ENCODE results near the gene AMBRA1.

The AMBRA1 gene

GRCh38 chr11:46547579-46547978, 46.2 kb downstream of the AMBRA1 start:
- Histone ChIP-seq H2AFZ (no peak overlapping the region), H3K4me2 (ENCODE audit: low read length) (no peak overlapping the region), H3K4me1 (no peaks in the 10 kb centered on the region), H3K9ac (no peak overlapping the region), H3K4me3 (ENCODE audit: low read depth, low read length) (no peak overlapping the region), H3K36me3 (ENCODE audit: control insufficient read depth, insufficient read depth, low read length) (no peaks in the 10 kb centered on the region), H3K79me2 (peaks cover 20% of the 10 kb centered on the region), H3K27ac (no peak overlapping the region), H3K27me3 (ENCODE audit: control insufficient read depth, insufficient read depth, low read length) (no peaks in the 10 kb centered on the region), H3K9me3 (ENCODE audit: control insufficient read depth, low read length) (no peaks in the 10 kb centered on the region)
- TF ChIP-seq, protein P1, sequence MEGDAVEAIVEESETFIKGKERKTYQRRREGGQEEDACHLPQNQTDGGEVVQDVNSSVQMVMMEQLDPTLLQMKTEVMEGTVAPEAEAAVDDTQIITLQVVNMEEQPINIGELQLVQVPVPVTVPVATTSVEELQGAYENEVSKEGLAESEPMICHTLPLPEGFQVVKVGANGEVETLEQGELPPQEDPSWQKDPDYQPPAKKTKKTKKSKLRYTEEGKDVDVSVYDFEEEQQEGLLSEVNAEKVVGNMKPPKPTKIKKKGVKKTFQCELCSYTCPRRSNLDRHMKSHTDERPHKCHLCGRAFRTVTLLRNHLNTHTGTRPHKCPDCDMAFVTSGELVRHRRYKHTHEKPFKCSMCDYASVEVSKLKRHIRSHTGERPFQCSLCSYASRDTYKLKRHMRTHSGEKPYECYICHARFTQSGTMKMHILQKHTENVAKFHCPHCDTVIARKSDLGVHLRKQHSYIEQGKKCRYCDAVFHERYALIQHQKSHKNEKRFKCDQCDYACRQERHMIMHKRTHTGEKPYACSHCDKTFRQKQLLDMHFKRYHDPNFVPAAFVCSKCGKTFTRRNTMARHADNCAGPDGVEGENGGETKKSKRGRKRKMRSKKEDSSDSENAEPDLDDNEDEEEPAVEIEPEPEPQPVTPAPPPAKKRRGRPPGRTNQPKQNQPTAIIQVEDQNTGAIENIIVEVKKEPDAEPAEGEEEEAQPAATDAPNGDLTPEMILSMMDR (IDR thresholded peaks at IDR 0.05) = no peak

- TF ChIP-seq, protein P1 (IDR thresholded peaks at IDR 0.05) = no peak
- H3K36me3 ChIP-seq (ENCODE audit: control insufficient read depth, insufficient read depth, low read length) = no peaks in the 10 kb centered on the region
These were observed 50.3 kb downstream of the AMBRA1 start for GRCh38 chr11:46543564-46543963.

GRCh38 chr11:46541593-46542371, 52.0 kb downstream of the AMBRA1 start:
- H3K4me3 ChIP-seq (ENCODE audit: low read depth, low read length) = no peak overlapping the region
- TF ChIP-seq, protein P1 (IDR thresholded peaks at IDR 0.05) = peak; percentile 21
- H2AFZ ChIP-seq = no peak overlapping the region
- no peaks in the 10 kb centered on the region for H3K9me3 ChIP-seq (ENCODE audit: control insufficient read depth, low read length)
- no peaks in the 10 kb centered on the region for H3K27me3 ChIP-seq (ENCODE audit: control insufficient read depth, insufficient read depth, low read length)
- no peak overlapping the region for H3K9ac ChIP-seq
- peaks cover 2% of the 10 kb centered on the region for H3K4me1 ChIP-seq
- H3K36me3 ChIP-seq (ENCODE audit: control insufficient read depth, insufficient read depth, low read length) = no peaks in the 10 kb centered on the region
- H3K79me2 ChIP-seq = peaks cover 10% of the 10 kb centered on the region
- no peak overlapping the region for H3K27ac ChIP-seq
- H3K4me2 ChIP-seq (ENCODE audit: low read length) = no peak overlapping the region

More at GRCh38 chr11:46543564-46543963, 50.3 kb downstream of the AMBRA1 start:
- H3K4me2 ChIP-seq (ENCODE audit: low read length) = no peak overlapping the region
- H3K9me3 ChIP-seq (ENCODE audit: control insufficient read depth, low read length) = no peaks in the 10 kb centered on the region
- peaks cover 3% of the 10 kb centered on the region for H3K79me2 ChIP-seq
- no peak overlapping the region for H3K27ac ChIP-seq
- H3K27me3 ChIP-seq (ENCODE audit: control insufficient read depth, insufficient read depth, low read length) = no peaks in the 10 kb centered on the region
- peaks cover 2% of the 10 kb centered on the region for H3K4me1 ChIP-seq
- no peak overlapping the region for H3K4me3 ChIP-seq (ENCODE audit: low read depth, low read length)
- H3K9ac ChIP-seq = no peak overlapping the region
- no peak overlapping the region for H2AFZ ChIP-seq

DNA sequence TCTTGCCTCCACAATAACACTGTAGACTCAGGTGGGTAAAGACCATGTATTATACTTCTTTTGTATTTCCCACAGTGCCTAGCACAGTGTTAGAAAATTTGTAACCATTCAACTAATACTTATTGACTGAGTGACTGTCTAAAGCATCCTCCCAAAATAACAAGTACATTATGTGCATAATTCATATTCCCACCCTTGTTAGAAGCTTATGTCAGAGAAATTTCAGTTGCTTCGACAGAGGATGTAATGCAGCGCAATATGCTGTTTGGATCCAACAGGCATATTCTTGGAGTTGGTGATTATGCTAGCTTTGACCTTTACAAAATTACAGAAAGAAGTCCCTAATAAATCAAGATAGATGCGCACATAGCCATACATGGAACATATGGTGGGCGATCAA, 53.0 kb downstream of the AMBRA1 start:
- Histone ChIP-seq H3K36me3 (ENCODE audit: control insufficient read depth, insufficient read depth, low read length) (no peaks in the 10 kb centered on the region), H3K79me2 (peaks cover 15% of the 10 kb centered on the region)
- TF ChIP-seq, protein P1 (IDR thresholded peaks at IDR 0.05) = no peak

More for the DNA sequence above, 53.0 kb downstream of the AMBRA1 start:
- H2AFZ ChIP-seq = no peak overlapping the region
- peaks cover 2% of the 10 kb centered on the region for H3K4me1 ChIP-seq
- H3K4me2 ChIP-seq (ENCODE audit: low read length) = no peak overlapping the region
- no peaks in the 10 kb centered on the region for H3K27me3 ChIP-seq (ENCODE audit: control insufficient read depth, insufficient read depth, low read length)
- H3K27ac ChIP-seq = no peak overlapping the region
- no peak overlapping the region for H3K4me3 ChIP-seq (ENCODE audit: low read depth, low read length)
- H3K9me3 ChIP-seq (ENCODE audit: control insufficient read depth, low read length) = no peaks in the 10 kb centered on the region
- no peak overlapping the region for H3K9ac ChIP-seq
